Lung (tissue), 12 donors: ENCODE data around the gene PIGU. TPM values are rescaled to one million over a fixed set of nuclear protein-coding genes. Genes with fewer than 3 reads are reported as not detected.

Experiments
- ATAC-seq: fragments of 200-7000 bp; cut with Tn5 transposase; one replicate; pipeline ENCODE4 v1.9.1; 2020; ENCODE audit warnings: moderate number of reproducible peaks; ENCODE audit not compliant: insufficient read depth, low FRiP score
- DNase-seq, 3 donors: peaks; one replicate each; pipeline ENCODE4 v3.0.0-alpha.2; 2013 to 2017
- H3K27ac ChIP-seq, 2 donors: one replicate each; pipeline ENCODE4 v1.5.1; 2013; ENCODE audit warnings: mild to moderate bottlenecking in 2 of 2, moderate library complexity in 2 of 2, control low read depth in 1 of 2, inconsistent platforms in 1 of 2, low read depth in 1 of 2, low read length in 1 of 2
- H3K27me3 ChIP-seq, 3 donors: one replicate each; pipeline ENCODE4 v1.5.1; 2013; ENCODE audit warnings: low read length in 2 of 3; ENCODE audit not compliant: control insufficient read depth in 3 of 3, insufficient read depth in 3 of 3
- H3K36me3 ChIP-seq, 4 donors: one replicate each; pipeline ENCODE4 v1.5.1; 2013; ENCODE audit warnings: low read length in 4 of 4, mild to moderate bottlenecking in 1 of 4, moderate library complexity in 1 of 4; ENCODE audit not compliant: control insufficient read depth in 4 of 4, insufficient read depth in 4 of 4
- H3K4me1 ChIP-seq, 5 donors: one replicate each; pipeline ENCODE4 v1.5.1; 2013; ENCODE audit warnings: low read length in 5 of 5, mild to moderate bottlenecking in 2 of 5, moderate library complexity in 1 of 5; ENCODE audit not compliant: control insufficient read depth in 5 of 5, insufficient read depth in 5 of 5
- H3K4me3 ChIP-seq: one replicate; pipeline ENCODE4 v1.5.1; 2013; ENCODE audit warnings: mild to moderate bottlenecking, control low read depth, moderate library complexity
- H3K9ac ChIP-seq, 2 donors: one replicate each; pipeline ENCODE4 v1.5.1; 2013; ENCODE audit warnings: low read length in 2 of 2, control low read depth in 1 of 2; ENCODE audit not compliant: insufficient read depth in 1 of 2
- H3K9me3 ChIP-seq, 4 donors: one replicate each; pipeline ENCODE4 v1.5.1; 2013; ENCODE audit warnings: low read length in 3 of 4, mild to moderate bottlenecking in 1 of 4, moderate library complexity in 1 of 4; ENCODE audit not compliant: control insufficient read depth in 4 of 4, insufficient read depth in 3 of 4
- CTCF ChIP-seq: IDR thresholded peaks from 2 replicates; pipeline ENCODE4 v1.5.1; 2012; ENCODE audit warnings: mild to moderate bottlenecking; ENCODE audit errors: control extremely low read depth, extremely low read depth
- WGBS, 2 donors: extraction: QIAGEN DNeasy Blood & Tissue Kit; methylation state at CpG; one replicate each; pipeline ENCODE4 v1.1.7; 2013; 5-methylcytosine and 5-hydroxymethylcytosine counted together
- polyA plus RNA-seq, 2 donors: library from polyadenylated mRNA; stranded (reverse); fragments of 200-250 nt; gene quantifications; one replicate each; pipeline ENCODE4 v1.2.1, GENCODE V29; 2013
- total RNA-seq, 2 donors: library from RNA; depleted of rRNA in 1 of 2; stranded (reverse); fragments of >200 nt in 1 of 2; gene quantifications; one replicate each; pipeline ENCODE4 v1.2.1, GENCODE V29; 2014 to 2021
- donor health status: control.
- donor health status: control.
- donor health status: Bipolar disorder and iron deficiency.
- donor health status: healthy.
- donor health status: DM: yes; HTN: yes; CAD: no.

Gene PIGU
- total and polyA plus RNA-seq, 4 donors = 15.7 to 21.2 (median 20.1) TPM

DNA sequence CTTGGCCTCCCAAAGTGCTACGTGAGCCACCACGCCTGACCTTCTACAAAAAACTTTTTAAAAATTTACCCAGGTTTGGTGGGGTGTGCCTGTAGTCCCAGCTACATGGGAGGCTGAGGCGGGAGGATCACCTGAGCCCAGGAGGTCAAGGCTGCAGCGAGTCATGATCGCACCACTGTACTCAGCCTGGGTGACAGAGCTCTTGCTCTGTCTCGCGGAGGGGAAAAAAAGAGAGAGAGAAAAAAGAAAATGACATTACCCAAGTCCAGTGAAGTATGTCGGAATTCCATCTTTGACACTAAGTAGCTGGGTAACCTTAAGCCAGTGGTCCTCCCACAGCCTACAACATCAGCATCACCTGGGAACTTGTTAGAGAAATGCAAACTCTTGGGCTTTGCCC is 137.1 kb downstream of the PIGU start:
- no peak for TF ChIP-seq CTCF
- Histone ChIP-seq H3K4me1 (peaks cover 0 to 11% (median 0%) of the 10 kb centered on the region in 5 donors), H3K9me3 (peaks cover 0 to 2% (median 0%) of the 10 kb centered on the region in 4 donors), H3K27ac (no peak overlapping the region), H3K4me3 (no peak overlapping the region), H3K9ac (no peak overlapping the region), H3K27me3 (no peaks in the 10 kb centered on the region), H3K36me3 (peaks cover 7 to 52% (median 28%) of the 10 kb centered on the region in 4 donors)
- ATAC-seq (no peak), DNase-seq (no peak)
- 94 to 96% methylated on average over 8 of the region's 8 CpGs for WGBS, 2 donors

GRCh38 chr20:34538671-34539123 is 138.2 kb downstream of the PIGU start:
- ATAC-seq (no peak), DNase-seq (peak in 1 of 3 donors; percentile 22)
- Histone ChIP-seq H3K4me1 (peaks cover 0 to 4% (median 0%) of the 10 kb centered on the region in 5 donors), H3K9me3 (peaks cover 0 to 2% (median 0%) of the 10 kb centered on the region in 4 donors), H3K9ac (no peak overlapping the region), H3K27ac (no peak overlapping the region), H3K36me3 (peaks cover 7 to 59% (median 32%) of the 10 kb centered on the region in 4 donors), H3K27me3 (no peaks in the 10 kb centered on the region), H3K4me3 (no peak overlapping the region)
- WGBS, 2 donors = 39 to 43% methylated on average over 5 of the region's 5 CpGs
- TF ChIP-seq CTCF = peak; percentile 52

DNA sequence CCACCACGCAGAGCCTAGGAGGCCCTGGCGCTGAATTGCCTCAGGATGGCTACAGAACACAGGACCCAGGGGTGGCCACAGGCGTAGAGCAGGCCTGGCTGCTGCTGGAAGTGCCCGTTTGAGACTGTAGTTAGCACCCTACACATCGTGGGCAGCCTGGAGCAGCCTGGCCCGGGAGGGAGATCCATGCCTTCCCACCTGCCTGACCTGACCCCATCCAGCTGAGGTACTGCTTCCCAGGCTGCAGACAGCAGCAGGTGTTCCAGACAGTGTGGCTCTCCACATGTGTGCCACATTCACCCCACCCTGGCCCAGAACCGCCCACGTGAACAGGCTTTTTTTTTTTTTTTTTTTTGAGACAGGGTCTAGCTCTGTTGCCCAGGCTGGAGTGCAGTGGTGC is 139.2 kb downstream of the PIGU start:
- DNase-seq (no peak), ATAC-seq (no peak)
- Histone ChIP-seq H3K9ac (no peak overlapping the region), H3K9me3 (peaks cover 0 to 2% (median 0%) of the 10 kb centered on the region in 4 donors), H3K4me1 (no peaks in the 10 kb centered on the region), H3K36me3 (peaks cover 7 to 62% (median 36%) of the 10 kb centered on the region in 4 donors), H3K27me3 (no peaks in the 10 kb centered on the region), H3K4me3 (no peak overlapping the region), H3K27ac (no peak overlapping the region)
- TF ChIP-seq CTCF = no peak
- WGBS, 2 donors = 92 to 94% methylated on average over 8 of the region's 8 CpGs

DNA sequence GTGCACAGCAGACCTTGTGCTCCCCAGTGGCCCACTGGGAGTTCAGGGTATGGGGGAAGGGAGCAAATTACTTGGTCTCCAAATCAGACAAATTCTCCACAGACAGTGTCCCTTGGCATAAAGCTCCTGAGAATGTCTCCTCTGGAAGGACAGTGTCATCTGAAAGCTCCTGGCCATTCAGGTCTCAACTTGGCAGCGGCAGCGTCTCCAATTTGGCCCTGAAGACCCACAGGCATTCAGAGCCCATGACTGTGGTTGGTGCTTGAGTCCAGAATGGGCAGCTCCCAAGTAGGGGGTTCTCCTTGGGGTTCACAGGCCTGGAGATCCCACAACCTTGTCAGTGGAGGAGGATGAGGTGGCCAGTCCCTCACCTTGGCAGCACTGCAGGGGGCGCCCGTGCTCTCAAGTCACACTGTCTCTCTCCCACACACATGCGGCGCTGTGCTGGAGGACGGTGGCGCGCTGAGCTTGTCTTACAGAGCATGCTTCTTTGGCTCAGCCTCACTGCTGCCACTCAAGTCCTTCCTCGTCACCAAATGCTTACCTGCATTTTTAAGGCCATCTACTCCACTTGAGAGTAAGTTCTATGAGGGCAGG is 140.0 kb downstream of the PIGU start:
- no peak overlapping the region for H3K9ac ChIP-seq
- H3K9me3 ChIP-seq = peaks cover 0 to 2% (median 0%) of the 10 kb centered on the region in 4 donors
- H3K4me3 ChIP-seq = no peak overlapping the region
- DNase-seq (peak in 1 of 3 donors; percentile 19), ATAC-seq (no peak)
- no peak for TF ChIP-seq CTCF
- no peaks in the 10 kb centered on the region for H3K4me1 ChIP-seq
- 78 to 84% methylated on average over 8 to 10 of the region's 10 CpGs for WGBS, 2 donors
- no peaks in the 10 kb centered on the region for H3K27me3 ChIP-seq
- no peak overlapping the region for H3K27ac ChIP-seq
- peaks cover 7 to 58% (median 37%) of the 10 kb centered on the region in 4 donors for H3K36me3 ChIP-seq
